Measurements from ENCODE around the gene MUL1. TPM values are rescaled to one million over a fixed set of nuclear protein-coding genes. Genes with fewer than 3 reads are reported as not detected.

Gene MUL1
- total and polyA plus RNA-seq, 4 donors: 6.0 to 32.6 (median 24.6) TPM

DNA sequence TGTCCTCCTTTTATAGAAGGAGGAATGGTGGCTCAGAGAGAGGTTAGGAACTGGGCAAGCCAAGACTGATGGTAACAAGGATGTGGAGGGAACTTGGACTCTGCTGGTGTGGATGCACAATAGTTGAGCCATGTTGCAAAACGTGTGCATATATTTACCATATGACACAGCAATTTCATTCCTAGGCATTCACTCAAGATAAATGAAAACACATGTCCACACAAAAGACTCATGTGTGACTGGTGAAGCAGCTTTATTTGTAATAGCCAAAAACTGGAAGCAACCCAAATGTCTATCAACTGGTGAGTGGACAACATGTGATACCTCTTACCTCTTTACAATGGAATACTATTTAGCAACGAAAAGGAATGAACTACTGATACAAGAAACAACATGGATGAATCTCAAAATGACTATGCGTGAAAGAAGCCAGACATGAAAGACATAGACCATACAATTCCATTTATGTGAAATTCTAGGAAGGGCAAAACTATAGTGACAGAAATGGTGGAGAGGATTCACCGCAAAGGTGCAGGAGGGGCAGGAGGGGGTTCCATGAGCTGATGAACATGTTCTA, 58.1 kb downstream of the MUL1 start:
- peaks cover 0 to 31% (median 7%) of the 10 kb centered on the region in 3 donors for H3K27me3 ChIP-seq (ENCODE audit: control insufficient read depth in 3 of 3, insufficient read depth in 3 of 3, low read length in 2 of 3)

More for the DNA sequence above, 58.1 kb downstream of the MUL1 start:
- no peaks in the 10 kb centered on the region for H3K4me1 ChIP-seq (ENCODE audit: control insufficient read depth in 5 of 5, insufficient read depth in 5 of 5, low read length in 5 of 5)
- 73 to 75% methylated on average over 4 of the region's 4 CpGs for WGBS, 2 donors
- TF ChIP-seq, protein P1, sequence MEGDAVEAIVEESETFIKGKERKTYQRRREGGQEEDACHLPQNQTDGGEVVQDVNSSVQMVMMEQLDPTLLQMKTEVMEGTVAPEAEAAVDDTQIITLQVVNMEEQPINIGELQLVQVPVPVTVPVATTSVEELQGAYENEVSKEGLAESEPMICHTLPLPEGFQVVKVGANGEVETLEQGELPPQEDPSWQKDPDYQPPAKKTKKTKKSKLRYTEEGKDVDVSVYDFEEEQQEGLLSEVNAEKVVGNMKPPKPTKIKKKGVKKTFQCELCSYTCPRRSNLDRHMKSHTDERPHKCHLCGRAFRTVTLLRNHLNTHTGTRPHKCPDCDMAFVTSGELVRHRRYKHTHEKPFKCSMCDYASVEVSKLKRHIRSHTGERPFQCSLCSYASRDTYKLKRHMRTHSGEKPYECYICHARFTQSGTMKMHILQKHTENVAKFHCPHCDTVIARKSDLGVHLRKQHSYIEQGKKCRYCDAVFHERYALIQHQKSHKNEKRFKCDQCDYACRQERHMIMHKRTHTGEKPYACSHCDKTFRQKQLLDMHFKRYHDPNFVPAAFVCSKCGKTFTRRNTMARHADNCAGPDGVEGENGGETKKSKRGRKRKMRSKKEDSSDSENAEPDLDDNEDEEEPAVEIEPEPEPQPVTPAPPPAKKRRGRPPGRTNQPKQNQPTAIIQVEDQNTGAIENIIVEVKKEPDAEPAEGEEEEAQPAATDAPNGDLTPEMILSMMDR (IDR thresholded peaks at IDR 0.05; ENCODE audit: control extremely low read depth, extremely low read depth): no peak
- no peak overlapping the region for H3K9ac ChIP-seq (ENCODE audit: insufficient read depth in 1 of 2, low read length in 2 of 2)
- peaks cover 0 to 4% (median 0%) of the 10 kb centered on the region in 4 donors for H3K9me3 ChIP-seq (ENCODE audit: control insufficient read depth in 4 of 4, insufficient read depth in 3 of 4, low read length in 3 of 4)
- H3K36me3 ChIP-seq (ENCODE audit: control insufficient read depth in 4 of 4, insufficient read depth in 4 of 4, low read length in 4 of 4): no peaks in the 10 kb centered on the region
- ATAC-seq (ENCODE audit: insufficient read depth, low FRiP score) (no peak), DNase-seq (no peak)
- no peak overlapping the region for H3K27ac ChIP-seq (ENCODE audit: low read depth in 1 of 2, low read length in 1 of 2)
- no peak overlapping the region for H3K4me3 ChIP-seq

Other genes with a start within 250 kb of the MUL1 start
- gene VWA5B1, start 217.3 kb downstream of the MUL1 start, total RNA-seq: under 1 TPM; 0.31 to 0.40 TPM
- gene VWA5B1, start 217.3 kb downstream of the MUL1 start, polyA plus RNA-seq: under 1 TPM; 0.02 to 0.22 TPM
- 10 to 100 TPM; 32.5 to 44.3 TPM for gene CAMK2N1, start 21.9 kb downstream of the MUL1 start, total RNA-seq
- gene CAMK2N1, start 21.9 kb downstream of the MUL1 start, polyA plus RNA-seq: 10 to 100 TPM in 1 of 2 donors, 1 to 10 TPM in 1; 6.5 to 24.0 TPM
- gene FAM43B, start 44.4 kb upstream of the MUL1 start, total RNA-seq: under 1 TPM; 0.37 to 0.67 TPM
- under 1 TPM; 0.20 to 0.21 TPM for gene FAM43B, start 44.4 kb upstream of the MUL1 start, polyA plus RNA-seq
- 1 to 10 TPM in 1 of 2 donors, under 1 TPM in 1; 0.40 to 3.4 TPM for gene CDA, start 80.9 kb upstream of the MUL1 start, total RNA-seq
- 10 to 100 TPM in 1 of 2 donors, 1 to 10 TPM in 1; 3.3 to 47.5 TPM for gene CDA, start 80.9 kb upstream of the MUL1 start, polyA plus RNA-seq
- gene PINK1, start 125.3 kb upstream of the MUL1 start, total RNA-seq: 10 to 100 TPM; 42.5 to 45.4 TPM
- gene PINK1, start 125.3 kb upstream of the MUL1 start, polyA plus RNA-seq: 10 to 100 TPM; 37.5 to 39.2 TPM
- 100 to 1,000 TPM; 121 to 286 TPM for gene DDOST, start 153.2 kb upstream of the MUL1 start, total RNA-seq
- gene DDOST, start 153.2 kb upstream of the MUL1 start, polyA plus RNA-seq: 100 to 1,000 TPM; 170 to 304 TPM
- 1 to 10 TPM; 6.3 to 9.6 TPM for gene KIF17, start 209.9 kb upstream of the MUL1 start, total RNA-seq
- 1 to 10 TPM; 4.1 to 5.5 TPM for gene KIF17, start 209.9 kb upstream of the MUL1 start, polyA plus RNA-seq
- gene SH2D5, start 224.6 kb upstream of the MUL1 start, total RNA-seq: under 1 TPM in 1 of 2 donors, not detected in 1; 0.52 TPM
- gene SH2D5, start 224.6 kb upstream of the MUL1 start, polyA plus RNA-seq: under 1 TPM; 0.37 to 0.93 TPM